Natural killer cell (primary cell): ENCODE data around the gene HSPG2. TPM values are rescaled to one million over a fixed set of nuclear protein-coding genes. Genes with fewer than 3 reads are reported as not detected.
"Not testable (repeated sequence)": the region's sequence is repeated elsewhere in the genome, so short reads cannot be mapped to it uniquely, and the experiment has no call there.

ENCODE experiments used
- ATAC-seq, 3 donors: fragments of 150-1000 bp in 2 of 3; fragments of 200-7000 bp in 1 of 3; cut with Tn5 transposase; 1 replicate in 1 of 3; 2 replicates in 2 of 3; pipeline ENCODE4 v1.10.0; 2021; ENCODE audit warnings: mild to moderate bottlenecking in 2 of 3, moderate library complexity in 2 of 3
- DNase-seq, 2 donors: peaks; one replicate each; pipeline versions ENCODE4 v3.0.0 to v3.0.0-alpha.2; 2013 to 2021; ENCODE audit warnings: mixed read lengths in 1 of 2
- H3K27ac ChIP-seq: one replicate; pipeline ENCODE4 v1.5.1; 2013; ENCODE audit warnings: mild to moderate bottlenecking, low read length
- H3K27me3 ChIP-seq: one replicate; pipeline ENCODE4 v1.6.1; 2013; ENCODE audit warnings: low read length; ENCODE audit not compliant: control insufficient read depth, insufficient read depth
- H3K36me3 ChIP-seq: one replicate; pipeline ENCODE4 v1.6.1; 2013; ENCODE audit warnings: low read length; ENCODE audit not compliant: control insufficient read depth, insufficient read depth
- H3K4me1 ChIP-seq: one replicate; pipeline ENCODE4 v1.6.1; 2013; ENCODE audit warnings: low read length; ENCODE audit not compliant: control insufficient read depth, insufficient read depth
- H3K4me3 ChIP-seq: one replicate; pipeline ENCODE4 v1.5.1; 2013; ENCODE audit warnings: low read length
- H3K9me3 ChIP-seq: one replicate; pipeline ENCODE4 v1.6.1; 2013; ENCODE audit warnings: low read length; ENCODE audit not compliant: control insufficient read depth, insufficient read depth
- H3K27ac Mint-ChIP-seq, 2 donors: one replicate each; pipeline ENCODE4 v1.8.0; 2022; ENCODE audit warnings: mild to moderate bottlenecking in 2 of 2, mixed read lengths in 2 of 2, moderate library complexity in 1 of 2
- H3K27me3 Mint-ChIP-seq, 2 donors: one replicate each; pipeline ENCODE4 v1.8.0; 2022; ENCODE audit warnings: low read depth in 2 of 2, mixed read lengths in 2 of 2
- H3K36me3 Mint-ChIP-seq: one replicate; pipeline ENCODE4 v1.8.0; 2022; ENCODE audit warnings: mixed read lengths
- H3K4me1 Mint-ChIP-seq, 2 donors: one replicate each; pipeline ENCODE4 v1.8.0; 2022; ENCODE audit warnings: mixed read lengths in 2 of 2
- H3K4me3 Mint-ChIP-seq: one replicate; pipeline ENCODE4 v1.8.0; 2022; ENCODE audit warnings: mild to moderate bottlenecking, moderate library complexity, mixed read lengths
- H3K9me3 Mint-ChIP-seq, 2 donors: one replicate each; pipeline ENCODE4 v1.8.0; 2022; ENCODE audit warnings: mixed read lengths in 2 of 2
- CTCF ChIP-seq: fragments of 200-600 bp; IDR thresholded peaks from one replicate; pipeline ENCODE4 v1.8.0; 2022; ENCODE audit warnings: antibody characterized with exemption
- WGBS: methylation state at CpG from one replicate; pipeline ENCODE4 v1.1.7; 2013; ENCODE audit warnings: missing lambda C conversion rate; ENCODE audit not compliant: insufficient coverage; 5-methylcytosine and 5-hydroxymethylcytosine counted together
- intact Hi-C: fragments of 100-400 bp; cut with micrococcal nuclease; formaldehyde crosslinking; loops from one replicate; pipeline ENCODE4 v1.14.2; 2022
- total RNA-seq, 4 donors: library from RNA; stranded (reverse); fragments of 120-200 nt in 1 of 4; gene quantifications; one replicate each; pipeline versions ENCODE4 v1.2.3 to v1.2.4, GENCODE V29; 2013 to 2022

Gene HSPG2
- total RNA-seq, 3 donors from 2014 or later (not counting 1 experiment from before 2014, with no cell fraction given): 0.54 to 0.93 (median 0.90) TPM

- Histone ChIP-seq H3K27ac (peak overlapping the region; percentile 97), H3K4me3 (peak overlapping the region; percentile 78), H3K27me3 (no peaks in the 10 kb centered on the region), H3K4me1 (peaks cover 20% of the 10 kb centered on the region), H3K9me3 (no peaks in the 10 kb centered on the region), H3K36me3 (no peaks in the 10 kb centered on the region)
- Mint-ChIP-seq H3K4me1 (peaks cover 38 to 42% of the 10 kb centered on the region in 2 donors), H3K27ac (peak overlapping the region; percentile 100), H3K27me3 (peaks cover 0 to 2% of the 10 kb centered on the region in 2 donors), H3K4me3 (peak overlapping the region; percentile 98), H3K36me3 (no peaks in the 10 kb centered on the region), H3K9me3 (no peaks in the 10 kb centered on the region)
- intact Hi-C loops: loop anchor here (5.0 kb wide), 1 partner anchor 670 kb away; the partner anchor contains the start of gene ZBTB40
- peak in 1 of 2 donors; percentile 16 for DNase-seq
- TF ChIP-seq CTCF: no peak
- 1% methylated on average over 17 of the region's 17 CpGs for WGBS
- peak; percentile 0 to 13 (median 3) for ATAC-seq
Observed at GRCh38 chr1:21781815-21782348, 155.2 kb downstream of the HSPG2 start.

- no peak overlapping the region for H3K4me3 ChIP-seq
- H3K9me3 Mint-ChIP-seq: no peaks in the 10 kb centered on the region
- H3K9me3 ChIP-seq: no peaks in the 10 kb centered on the region
- 63% methylated on average over 10 of the region's 12 CpGs for WGBS
- ATAC-seq (no peak), DNase-seq (peak in 1 of 2 donors; percentile 35)
- H3K36me3 Mint-ChIP-seq: no peaks in the 10 kb centered on the region
- H3K4me1 ChIP-seq: peaks cover 20% of the 10 kb centered on the region
- peak overlapping the region; percentile 42 to 56 for H3K27ac Mint-ChIP-seq
- H3K36me3 ChIP-seq: no peaks in the 10 kb centered on the region
- TF ChIP-seq CTCF: no peak
- no peak overlapping the region for H3K27ac ChIP-seq
- intact Hi-C loops: loop anchor here (5.0 kb wide), 1 partner anchor 672 kb away; the partner anchor contains the start of gene ZBTB40
- H3K4me1 Mint-ChIP-seq: peaks cover 53 to 54% of the 10 kb centered on the region in 2 donors
- H3K27me3 Mint-ChIP-seq: no peaks in the 10 kb centered on the region
- H3K4me3 Mint-ChIP-seq: peak overlapping the region; percentile 71
- no peaks in the 10 kb centered on the region for H3K27me3 ChIP-seq
Observed at GRCh38 chr1:21779613-21780521, 157.2 kb downstream of the HSPG2 start.

GRCh38 chr1:21778405-21778727 lies 158.7 kb downstream of the HSPG2 start:
- WGBS: 100% methylated on average over 2 of the region's 2 CpGs
- no peaks in the 10 kb centered on the region for H3K36me3 ChIP-seq
- Mint-ChIP-seq H3K27ac (peak overlapping the region in 1 of 2 donors; percentile 26), H3K4me1 (peaks cover 54 to 56% of the 10 kb centered on the region in 2 donors), H3K4me3 (no peak overlapping the region), H3K9me3 (no peaks in the 10 kb centered on the region), H3K36me3 (no peaks in the 10 kb centered on the region), H3K27me3 (no peaks in the 10 kb centered on the region)
- no peaks in the 10 kb centered on the region for H3K27me3 ChIP-seq
- DNase-seq (no peak), ATAC-seq (no peak)
- TF ChIP-seq CTCF: no peak
- H3K4me3 ChIP-seq: no peak overlapping the region
- H3K4me1 ChIP-seq: peaks cover 21% of the 10 kb centered on the region
- intact Hi-C loops: no loop called here
- no peak overlapping the region for H3K27ac ChIP-seq
- no peaks in the 10 kb centered on the region for H3K9me3 ChIP-seq

- H3K27ac Mint-ChIP-seq: not testable (repeated sequence)
Observed at GRCh38 chr1:21776925-21777324, 160.2 kb downstream of the HSPG2 start.

More at GRCh38 chr1:21776925-21777324, 160.2 kb downstream of the HSPG2 start:
- H3K9me3 Mint-ChIP-seq, H3K9me3 ChIP-seq, intact Hi-C loops, H3K4me3 Mint-ChIP-seq, H3K27me3 Mint-ChIP-seq, H3K27ac ChIP-seq, DNase-seq, H3K36me3 Mint-ChIP-seq, H3K36me3 ChIP-seq, H3K27me3 ChIP-seq, ATAC-seq, H3K4me3 ChIP-seq: not testable (repeated sequence)
- 100% methylated on average over 2 of the region's 5 CpGs for WGBS
- peaks cover 52 to 59% of the 10 kb centered on the region in 2 donors for H3K4me1 Mint-ChIP-seq
- H3K4me1 ChIP-seq: peaks cover 26% of the 10 kb centered on the region
